OCI-M2 (cell line): Measurements from ENCODE around the gene SDSL.

ENCODE experiments used
- DNase-seq: peaks from one replicate; lab custom pipeline; 2025; ENCODE audit not compliant: unreplicated experiment; lab: John Stamatoyannopoulos, UW

The SDSL gene

GRCh38 chr12:113396200-113396599 is 26.0 kb upstream of the SDSL start:
- no peak for DNase-seq

GRCh38 chr12:113396828-113397496 is 25.2 kb upstream of the SDSL start:
- no peak for DNase-seq

- DNase-seq: no peak
Measured at GRCh38 chr12:113397497-113398197, 24.5 kb upstream of the SDSL start.

- no peak for DNase-seq
Measured at GRCh38 chr12:113398346-113399290, 23.6 kb upstream of the SDSL start.

- DNase-seq: no peak
Measured at GRCh38 chr12:113399490-113399889, 22.7 kb upstream of the SDSL start.

GRCh38 chr12:113400362-113400761 is 21.8 kb upstream of the SDSL start:
- DNase-seq: no peak

- no peak for DNase-seq
Measured at GRCh38 chr12:113401066-113402000, 20.8 kb upstream of the SDSL start.

- DNase-seq: no peak
Measured at GRCh38 chr12:113402586-113403260, 19.5 kb upstream of the SDSL start.

GRCh38 chr12:113403435-113404415 is 18.5 kb upstream of the SDSL start, which contains the start of gene SDS:
Gene SDS (minus strand): TSS chr12:113403887. CDS start chr12:113399708, 4,179 bp downstream.
- no peak for DNase-seq

- no peak for DNase-seq
Measured at GRCh38 chr12:113405694-113406093, 16.5 kb upstream of the SDSL start.

- DNase-seq: no peak
Measured at GRCh38 chr12:113407931-113408600, 14.1 kb upstream of the SDSL start.

GRCh38 chr12:113408756-113409298 is 13.4 kb upstream of the SDSL start:
- no peak for DNase-seq

GRCh38 chr12:113409462-113410124 is 12.6 kb upstream of the SDSL start:
- no peak for DNase-seq

- DNase-seq: no peak
Measured at GRCh38 chr12:113413488-113413939, 8.7 kb upstream of the SDSL start.

- no peak for DNase-seq
Measured at GRCh38 chr12:113414519-113415038, 7.6 kb upstream of the SDSL start.

- DNase-seq: no peak
Measured at GRCh38 chr12:113416091-113416754, 6.0 kb upstream of the SDSL start.
